HFFc6 (cell line): ENCODE data around the gene MAPK11. TPM values are rescaled to one million over a fixed set of nuclear protein-coding genes. Genes with fewer than 3 reads are reported as not detected.

Source experiments
- DNase-seq: peaks from one replicate; pipeline ENCODE4 v3.0.0-alpha.2; 2018
- H3K27ac Mint-ChIP-seq: 2 replicates; pipeline ENCODE4 v1.8.0; 2020; ENCODE audit warnings: mild to moderate bottlenecking, mixed read lengths
- H3K27me3 Mint-ChIP-seq: 2 replicates; pipeline ENCODE4 v1.8.0; 2021; ENCODE audit warnings: mild to moderate bottlenecking, moderate library complexity, mixed read lengths; ENCODE audit not compliant: insufficient read depth
- H3K36me3 Mint-ChIP-seq: 2 replicates; pipeline ENCODE4 v1.8.0; 2021; ENCODE audit warnings: low read depth, mixed read lengths
- H3K4me1 Mint-ChIP-seq: 2 replicates; pipeline ENCODE4 v1.8.0; 2020; ENCODE audit warnings: low read depth, mixed read lengths
- H3K4me3 Mint-ChIP-seq: 2 replicates; pipeline ENCODE4 v1.8.0; 2020; ENCODE audit warnings: mild to moderate bottlenecking, moderate library complexity, mixed read lengths
- H3K9me3 Mint-ChIP-seq: 2 replicates; pipeline ENCODE4 v1.8.0; 2020; ENCODE audit warnings: mild to moderate bottlenecking, mixed read lengths
- CTCF ChIP-seq: fragments of 200-600 bp; sonication (generic); IDR thresholded peaks from 2 replicates; pipeline ENCODE4 v1.5.0; 2021; ENCODE audit warnings: antibody characterized with exemption, mild to moderate bottlenecking
- total RNA-seq, 6 experiments: library from RNA; stranded (reverse); fragmentation: NEBNext Ultra II Directional; extraction: Animal tissue kit (Norgen Biotek cat#: 25700); gene quantifications; 2 replicates in 1 of 6; 3 replicates in 5 of 6; pipeline ENCODE4 v1.2.3, GENCODE V29; 2021

Gene MAPK11
- total RNA-seq, 6 experiments from 2014 or later, result 6.0 to 10.2 (median 7.8) TPM

- no peak for TF ChIP-seq CTCF
- 0 out of 2 replicates have a peak, but pooled peaks cover 3% of the 10 kb centered on the region for H3K36me3 Mint-ChIP-seq
- peaks cover 5% of the 10 kb centered on the region; the same call in 1 of the 2 replicates for H3K4me1 Mint-ChIP-seq
- no peaks in the 10 kb centered on the region for H3K9me3 Mint-ChIP-seq
- no peak for DNase-seq
- H3K4me3 Mint-ChIP-seq, result no peak overlapping the region; the same call in 1 of the 2 replicates
- H3K27ac Mint-ChIP-seq, result no peak overlapping the region
- peaks cover 13% of the 10 kb centered on the region for H3K27me3 Mint-ChIP-seq
These were observed 15.5 kb upstream of the MAPK11 start for GRCh38 chr22:50285568-50286229.

- peak overlapping the region; percentile 40; the same call in 1 of the 2 replicates for H3K27ac Mint-ChIP-seq
These were observed 14.3 kb upstream of the MAPK11 start for GRCh38 chr22:50284479-50284878.

GRCh38 chr22:50283821-50284220 lies 13.6 kb upstream of the MAPK11 start:
- H3K9me3 Mint-ChIP-seq, result no peaks in the 10 kb centered on the region
- peaks cover 13% of the 10 kb centered on the region for H3K27me3 Mint-ChIP-seq
- H3K4me1 Mint-ChIP-seq, result peaks cover 5% of the 10 kb centered on the region; the same call in 1 of the 2 replicates
- H3K36me3 Mint-ChIP-seq, result peaks cover 3% of the 10 kb centered on the region; the same call in 1 of the 2 replicates
- H3K4me3 Mint-ChIP-seq, result no peak overlapping the region
- DNase-seq, result no peak
- no peak for TF ChIP-seq CTCF
- H3K27ac Mint-ChIP-seq, result no peak overlapping the region

More at GRCh38 chr22:50284479-50284878, 14.3 kb upstream of the MAPK11 start:
- H3K27me3 Mint-ChIP-seq, result peaks cover 13% of the 10 kb centered on the region
- no peak overlapping the region for H3K4me3 Mint-ChIP-seq
- H3K9me3 Mint-ChIP-seq, result no peaks in the 10 kb centered on the region
- H3K36me3 Mint-ChIP-seq, result 0 out of 2 replicates have a peak, but pooled peaks cover 3% of the 10 kb centered on the region
- no peak for DNase-seq
- no peak for TF ChIP-seq CTCF
- peaks cover 5% of the 10 kb centered on the region; the same call in 1 of the 2 replicates for H3K4me1 Mint-ChIP-seq

- peak; percentile 39 for DNase-seq
- Mint-ChIP-seq H3K4me1 (peaks cover 5% of the 10 kb centered on the region; the same call in 1 of the 2 replicates), H3K9me3 (no peaks in the 10 kb centered on the region), H3K4me3 (no peak overlapping the region), H3K27me3 (peaks cover 11% of the 10 kb centered on the region), H3K36me3 (peaks cover 4% of the 10 kb centered on the region; the same call in 1 of the 2 replicates), H3K27ac (peak overlapping the region; percentile 58)
- TF ChIP-seq CTCF, result no peak
These were observed 12.4 kb upstream of the MAPK11 start for GRCh38 chr22:50282361-50283155.

GRCh38 chr22:50281957-50282356 lies 11.8 kb upstream of the MAPK11 start:
- no peak for TF ChIP-seq CTCF
- no peak for DNase-seq

More at GRCh38 chr22:50281957-50282356, 11.8 kb upstream of the MAPK11 start:
- Mint-ChIP-seq H3K27me3 (peaks cover 14% of the 10 kb centered on the region), H3K4me3 (no peak overlapping the region), H3K4me1 (peaks cover 5% of the 10 kb centered on the region; the same call in 1 of the 2 replicates), H3K27ac (no peak overlapping the region), H3K9me3 (no peaks in the 10 kb centered on the region), H3K36me3 (peaks cover 10% of the 10 kb centered on the region; the same call in 1 of the 2 replicates)
